Lower leg skin (tissue), 4 donors: ENCODE measurements around the gene ITGA2B. TPM values are rescaled to one million over a fixed set of nuclear protein-coding genes. Genes with fewer than 3 reads are reported as not detected.

Experiments
- DNase-seq, 2 donors: peaks; one replicate each; pipeline ENCODE4 v3.0.0-alpha.2; 2019; ENCODE audit warnings: low spot score in 2 of 2
- H3K4me3 ChIP-seq: fragments of 200-600 bp; sonication (generic); 2 replicates; pipeline ENCODE4 v1.5.1; 2017; ENCODE audit warnings: mild to moderate bottlenecking, low read depth; ENCODE audit not compliant: poor library complexity, severe bottlenecking
- CTCF ChIP-seq, 3 donors: fragments of 450-650 bp; IDR thresholded peaks; one replicate each; pipeline ENCODE4 v1.5.1; 2016; ENCODE audit warnings: antibody characterized with exemption in 3 of 3, mild to moderate bottlenecking in 3 of 3, moderate library complexity in 2 of 3
- POLR2A ChIP-seq, 2 donors: fragments of 450-650 bp; IDR thresholded peaks; one replicate each; pipeline ENCODE4 v1.6.1; 2016 to 2017; ENCODE audit warnings: antibody characterized with exemption in 2 of 2, mild to moderate bottlenecking in 1 of 2, moderate library complexity in 1 of 2
- WGBS, 2 donors: methylation state at CpG; one replicate each; pipeline ENCODE4 v1.1.5; 2018; 5-methylcytosine and 5-hydroxymethylcytosine counted together
- intact Hi-C: fragments of 100-400 bp; cut with DNase I; formaldehyde crosslinking; loops from one replicate; pipeline ENCODE4 v1.15.0; 2023; ENCODE audit warnings: low total_unique reads
- total RNA-seq, 4 donors: library from RNA; depleted of rRNA; stranded (reverse); fragments of >200 nt; gene quantifications; one replicate each; pipeline ENCODE4 v1.1.0, GENCODE V29; 2016

ITGA2B gene
- total RNA-seq, 4 donors from 2014 or later: 0.10 to 0.30 TPM; not detected in 2

GRCh38 chr17:44408786-44409185, 19.3 kb upstream of the ITGA2B start:
- TF ChIP-seq CTCF (IDR thresholded peaks at IDR 0.05) (no peak), POLR2A (IDR thresholded peaks at IDR 0.05) (no peak)
- WGBS, 2 donors: 95 to 96% methylated on average over 4 of the region's 4 CpGs
- no peak overlapping the region for H3K4me3 ChIP-seq
- no peak for DNase-seq
- intact Hi-C loops: no loop called here

GRCh38 chr17:44402564-44403172, 13.2 kb upstream of the ITGA2B start:
- 93 to 97% methylated on average over 5 of the region's 5 CpGs for WGBS, 2 donors
- TF ChIP-seq POLR2A (IDR thresholded peaks at IDR 0.05): no peak
- no peak for TF ChIP-seq CTCF (IDR thresholded peaks at IDR 0.05)

GRCh38 chr17:44400226-44400847, 10.9 kb upstream of the ITGA2B start:
- intact Hi-C loops: no loop called here
- H3K4me3 ChIP-seq: no peak overlapping the region
- TF ChIP-seq POLR2A (IDR thresholded peaks at IDR 0.05) (no peak), CTCF (IDR thresholded peaks at IDR 0.05) (no peak)
- no peak for DNase-seq
- 86 to 95% methylated on average over 3 of the region's 3 CpGs for WGBS, 2 donors

More at GRCh38 chr17:44402564-44403172, 13.2 kb upstream of the ITGA2B start:
- intact Hi-C loops: no loop called here
- H3K4me3 ChIP-seq: no peak overlapping the region
- DNase-seq: no peak

- intact Hi-C loops: no loop called here
- WGBS, 2 donors: 95 to 97% methylated on average over 41 of the region's 41 CpGs
- DNase-seq: no peak
- TF ChIP-seq CTCF (IDR thresholded peaks at IDR 0.05) (no peak), POLR2A (IDR thresholded peaks at IDR 0.05) (no peak)
- H3K4me3 ChIP-seq: no peak overlapping the region
These were observed 9.5 kb upstream of the ITGA2B start for GRCh38 chr17:44398692-44399691.

GRCh38 chr17:44397479-44398440, 8.3 kb upstream of the ITGA2B start:
- TF ChIP-seq POLR2A (IDR thresholded peaks at IDR 0.05): no peak
- no peak for TF ChIP-seq CTCF (IDR thresholded peaks at IDR 0.05)
- intact Hi-C loops: no loop called here
- 93 to 95% methylated on average over 8 of the region's 8 CpGs for WGBS, 2 donors
- DNase-seq: no peak
- no peak overlapping the region for H3K4me3 ChIP-seq
